NCI-H1417 (cell line): ENCODE measurements around the gene PDE7B.

Experiments used
- DNase-seq, 3 experiments: peaks; one replicate each; lab custom pipeline; 2025; lab: John Stamatoyannopoulos, UW

PDE7B gene

DNA sequence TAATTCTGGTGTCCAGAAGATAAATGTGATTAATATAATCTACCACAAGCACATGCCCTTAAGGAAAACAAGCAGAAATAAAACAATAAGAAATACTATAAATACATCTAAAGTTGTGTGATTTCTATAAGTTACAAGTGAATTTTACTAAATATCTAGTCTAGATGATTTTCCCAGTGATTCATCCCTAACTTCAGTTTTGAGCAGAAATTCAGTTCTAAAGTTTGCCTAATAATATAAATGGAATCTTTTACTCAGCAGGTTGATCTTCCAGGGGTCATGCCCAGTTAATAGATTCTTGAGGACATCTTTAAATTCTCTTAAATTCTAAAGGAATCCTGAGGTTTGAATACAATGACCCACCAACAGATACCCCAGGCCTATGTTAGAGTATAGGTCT, 37.3 kb downstream of the PDE7B start:
- no peak for DNase-seq

DNA sequence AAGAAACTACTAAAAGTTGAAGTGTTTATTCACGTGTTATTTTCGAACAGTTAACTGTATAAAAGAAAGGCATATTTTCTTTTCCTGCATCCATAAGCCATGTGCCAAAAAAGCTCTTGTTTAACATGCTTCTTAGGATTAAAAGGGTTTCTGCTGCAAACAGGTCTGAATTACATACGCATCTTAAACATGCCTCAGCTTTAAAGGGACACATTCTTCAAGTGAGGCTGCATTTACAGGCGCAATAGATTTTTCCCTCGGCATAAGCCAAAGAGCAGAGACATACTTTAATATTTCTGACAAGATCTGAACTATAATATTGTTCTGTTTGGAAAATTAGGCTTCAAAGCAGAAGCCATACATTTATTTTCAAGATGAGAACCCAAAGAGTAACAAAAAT, 39.4 kb downstream of the PDE7B start:
- DNase-seq, result no peak

DNA sequence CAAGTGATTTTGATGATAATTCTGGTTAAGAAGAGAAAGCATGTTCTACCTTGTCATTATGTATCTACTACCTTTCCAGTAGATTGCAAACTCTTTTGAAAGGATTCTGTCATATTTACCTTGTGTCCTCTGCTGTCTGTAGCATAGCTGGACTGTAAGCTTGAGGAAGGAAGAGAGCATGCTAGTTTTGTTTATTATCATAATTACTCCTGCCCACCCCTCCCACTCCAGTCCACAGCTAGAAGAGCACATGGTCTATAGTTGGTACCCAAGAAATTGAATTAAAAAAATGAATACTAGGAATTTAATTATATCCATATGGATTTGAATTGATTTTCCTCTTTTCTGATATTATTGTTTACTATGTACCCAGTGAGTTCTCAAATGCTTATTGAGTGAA, 40.2 kb downstream of the PDE7B start:
- DNase-seq, result peak in 1 of 3 experiments; percentile 26

DNA sequence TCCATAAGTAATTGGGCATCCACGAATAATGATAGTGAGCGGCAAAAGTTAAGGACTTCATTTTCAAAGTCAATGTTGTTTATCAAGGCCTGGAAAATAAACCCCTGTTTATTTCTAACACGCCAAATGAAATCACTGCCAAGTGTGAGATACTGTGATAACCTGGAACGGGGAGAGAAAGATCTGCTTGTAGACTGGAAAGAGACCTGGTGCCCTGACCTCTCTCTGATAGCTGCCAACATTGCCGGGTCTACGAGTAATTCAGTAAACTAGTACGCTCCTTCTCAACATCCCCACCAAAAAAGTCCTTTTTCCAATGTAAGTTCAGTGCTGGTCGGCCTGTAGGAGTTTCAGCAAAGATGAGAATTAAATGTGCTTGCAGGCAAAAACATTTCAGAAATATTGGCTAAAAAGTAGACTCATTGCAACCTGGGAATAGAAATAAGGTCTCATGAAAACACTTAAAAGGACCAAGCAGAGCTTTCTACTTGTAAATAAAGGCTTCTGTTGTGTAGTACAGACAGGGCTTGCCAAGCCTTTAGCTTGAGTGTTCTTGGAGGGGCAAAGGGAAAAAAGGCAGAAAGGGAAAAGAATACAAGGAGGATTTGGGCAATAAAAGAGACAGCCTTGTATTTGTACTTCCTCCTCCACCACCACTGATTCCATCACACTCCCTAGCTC, 43.9 kb downstream of the PDE7B start:
- no peak for DNase-seq

DNA sequence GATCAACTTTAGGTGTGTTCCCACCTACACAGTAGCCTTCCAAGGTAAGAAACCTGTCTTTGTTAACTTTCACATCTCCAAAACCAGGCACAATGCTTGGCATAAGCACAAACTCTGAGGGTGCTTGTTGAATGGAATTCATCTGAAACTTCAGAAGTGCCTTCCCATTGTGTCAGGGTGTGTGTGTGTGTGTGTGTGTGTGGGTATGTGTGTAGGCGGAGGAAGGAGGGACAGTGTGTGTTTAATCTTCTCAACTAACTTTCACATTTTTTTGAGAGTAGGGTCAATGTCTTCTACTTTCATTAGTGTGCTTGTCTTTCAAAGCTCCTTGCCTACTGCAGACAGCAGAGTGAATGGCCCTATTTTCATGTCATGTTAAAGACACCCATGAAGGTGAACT, 45.6 kb downstream of the PDE7B start:
- DNase-seq, result no peak

DNA sequence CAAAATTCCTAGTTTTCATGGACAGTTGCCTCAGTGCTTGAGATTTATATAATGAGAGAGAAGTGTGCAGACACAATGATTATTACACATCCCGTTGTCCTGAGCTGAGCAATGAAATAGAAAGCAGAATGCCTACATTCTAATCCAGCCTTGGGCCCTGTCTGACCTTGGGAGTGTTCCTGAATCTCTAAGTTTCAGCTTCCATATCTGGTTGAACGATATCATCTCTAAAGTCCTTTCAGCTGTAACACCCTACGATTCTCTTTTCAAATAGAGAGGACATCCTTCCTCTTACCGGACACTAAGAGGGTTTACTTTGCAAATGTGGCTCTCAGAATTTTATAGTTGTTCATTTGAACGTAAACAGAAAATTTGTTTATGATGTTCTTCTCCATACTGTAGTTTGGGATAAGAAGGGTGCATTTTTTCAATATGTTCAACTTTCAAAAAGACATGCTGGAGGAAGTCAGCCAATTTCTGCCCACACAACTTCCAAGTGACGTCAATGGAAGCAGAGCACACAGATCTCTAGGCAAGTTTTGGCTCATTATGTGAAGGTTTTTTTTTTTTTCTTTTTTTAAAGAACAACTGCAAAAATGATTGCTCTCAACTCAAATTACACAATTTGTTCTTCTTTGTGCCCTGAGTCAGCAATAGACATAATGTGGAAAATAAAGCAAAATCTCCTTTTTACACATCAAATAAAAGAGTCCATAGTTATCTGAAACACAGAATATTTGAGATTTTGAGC, 50.4 kb downstream of the PDE7B start:
- DNase-seq, result no peak

DNA sequence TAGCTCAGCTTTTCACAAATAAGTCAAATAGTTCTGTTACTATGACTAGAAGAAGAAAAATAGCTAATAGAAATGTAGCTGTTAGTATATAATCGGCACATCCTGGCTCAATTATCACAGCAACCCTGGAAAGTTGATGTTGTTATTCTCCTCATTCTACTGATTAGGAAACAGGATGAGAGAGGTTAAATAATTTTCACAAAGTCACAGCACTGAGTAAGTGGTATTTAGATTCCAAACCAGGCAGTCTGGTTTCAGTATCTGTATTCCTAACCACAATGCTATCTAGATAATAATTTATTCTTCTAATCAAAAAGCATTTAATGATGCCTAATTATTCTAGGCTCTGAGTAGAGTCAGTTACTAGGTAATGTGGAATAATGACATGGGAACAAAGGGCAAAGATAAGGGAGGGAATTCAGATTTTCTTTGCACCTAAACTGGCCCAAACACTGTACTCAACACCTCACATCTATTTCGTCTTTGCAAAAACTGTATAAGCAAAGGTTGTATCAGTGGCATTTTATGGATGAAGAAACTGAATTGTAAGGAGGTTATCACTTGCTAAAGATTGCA, 51.3 kb downstream of the PDE7B start:
- DNase-seq, result no peak

DNA sequence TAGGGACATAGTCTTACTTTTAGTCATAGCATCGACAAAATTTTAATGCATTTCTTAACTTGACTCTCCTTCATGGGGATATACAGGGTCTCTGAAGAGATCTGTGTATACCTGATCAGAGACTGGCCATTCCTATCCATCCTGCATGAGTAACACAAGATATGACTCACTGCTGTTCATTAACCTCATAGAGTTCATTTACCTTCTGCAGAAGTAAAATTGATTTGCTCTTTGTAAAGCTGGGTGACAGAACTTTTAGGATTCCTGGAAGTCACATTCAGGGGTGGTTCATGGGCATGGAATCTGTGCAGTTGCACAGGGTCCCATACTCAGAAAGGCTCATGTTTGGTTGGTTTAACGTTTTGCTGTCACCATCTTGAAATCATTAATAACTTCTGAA, 53.2 kb downstream of the PDE7B start:
- DNase-seq, result no peak

DNA sequence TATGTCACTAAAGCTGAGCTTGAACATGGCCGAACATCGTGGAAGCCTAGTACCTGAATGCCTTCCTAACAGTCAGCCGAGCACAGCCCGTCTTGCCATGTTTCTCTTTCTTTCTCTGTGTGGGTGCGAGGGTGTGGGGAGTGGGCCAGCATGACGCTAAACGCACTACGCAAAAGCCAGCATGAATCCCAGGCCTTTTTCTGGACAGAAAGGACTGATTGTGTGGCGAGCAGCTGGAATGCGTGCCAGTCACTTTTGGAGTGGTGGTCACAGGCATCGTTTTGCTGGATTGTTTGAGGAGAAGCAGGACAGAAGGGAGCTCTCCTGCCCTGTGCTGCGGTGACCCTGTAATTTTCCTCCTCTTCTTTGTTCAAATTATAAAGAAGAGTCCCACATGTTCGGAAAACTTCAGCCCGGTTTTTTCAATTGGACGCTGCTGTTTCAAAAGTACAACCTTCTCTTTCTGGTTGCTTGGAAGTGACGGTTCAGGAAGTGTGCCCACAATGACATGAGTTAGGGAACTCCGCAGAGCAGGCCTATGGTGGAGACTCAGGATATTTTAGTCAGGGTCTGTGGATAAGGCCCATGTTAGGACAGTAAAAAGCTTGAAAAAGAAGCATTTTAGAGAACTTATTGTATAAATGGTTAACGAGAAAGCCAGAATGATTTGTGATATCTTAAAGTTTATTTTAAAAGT, 54.3 kb downstream of the PDE7B start:
- no peak for DNase-seq

DNA sequence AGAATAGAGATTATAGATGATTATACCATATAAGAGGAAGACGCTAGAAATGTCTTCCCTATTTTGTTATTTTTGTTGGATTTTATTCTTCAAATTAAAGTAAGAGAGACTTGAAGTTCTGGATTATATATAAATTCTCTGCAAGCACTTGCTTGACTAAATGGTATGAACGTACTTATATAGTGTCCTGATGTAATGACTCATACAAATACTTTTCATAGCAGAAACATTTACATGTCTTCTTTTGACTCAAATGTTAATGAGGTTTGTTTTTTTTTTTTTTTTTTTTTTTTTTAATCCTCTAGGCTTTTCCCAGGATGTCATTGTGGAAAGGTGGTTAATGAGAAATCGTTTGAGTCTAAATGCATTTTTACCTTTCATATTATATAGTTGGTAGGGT, 55.0 kb downstream of the PDE7B start:
- DNase-seq, result no peak

DNA sequence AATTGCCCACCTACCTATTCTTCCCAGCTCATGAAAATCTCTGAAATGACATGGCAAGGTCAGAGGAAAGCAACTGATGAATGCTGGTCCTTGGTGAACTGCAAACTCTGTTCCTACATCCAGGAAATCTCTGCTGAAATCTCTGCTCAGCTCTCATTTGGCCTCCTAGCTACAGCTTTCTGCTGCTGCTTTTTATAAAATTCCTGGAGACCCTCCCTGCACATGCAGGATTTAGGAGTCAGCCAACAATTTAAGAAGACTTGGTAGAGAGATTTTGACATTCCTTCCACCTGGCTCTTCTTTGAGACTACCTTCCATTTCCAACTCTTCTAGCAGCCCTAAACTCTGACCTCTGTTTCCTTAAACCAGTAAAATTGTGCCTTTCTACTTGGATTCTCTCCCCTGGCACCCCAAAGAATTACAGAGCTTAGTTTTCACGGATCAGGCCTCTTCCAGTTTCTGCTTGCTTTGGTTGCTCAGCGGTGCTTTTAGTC, 55.5 kb downstream of the PDE7B start:
- DNase-seq, result no peak

DNA sequence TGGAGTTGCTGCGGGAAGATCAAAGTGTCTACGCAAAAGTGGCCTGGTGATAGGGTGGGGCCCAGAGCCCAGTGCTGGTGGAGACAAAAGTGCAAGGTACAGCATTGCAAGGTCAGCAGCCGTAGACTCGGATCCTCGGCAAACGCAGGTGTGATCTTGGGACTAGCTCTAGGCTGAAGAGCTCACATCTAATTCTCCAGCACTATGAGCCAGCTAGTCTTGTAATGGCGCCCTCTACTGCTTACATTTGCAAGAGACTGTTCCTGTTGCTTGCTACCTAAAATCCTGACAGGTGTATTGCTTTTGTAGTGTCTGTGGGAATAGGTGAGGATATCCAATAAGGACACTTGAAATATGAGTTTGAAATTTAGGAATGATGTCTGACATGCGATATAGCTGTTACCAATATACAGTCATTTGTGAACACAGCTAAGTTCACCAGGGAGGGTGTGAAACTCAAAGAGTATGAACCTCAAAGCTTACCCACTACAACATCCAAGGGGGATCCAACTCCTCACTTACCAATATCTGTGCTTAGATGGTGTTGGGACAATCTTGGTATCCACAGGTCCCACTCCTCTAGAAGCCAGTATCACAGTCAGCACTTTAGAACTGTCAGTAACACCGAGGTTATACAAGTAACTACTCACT, 58.4 kb downstream of the PDE7B start:
- peak; percentile 32 to 71 (median 69) for DNase-seq

DNA sequence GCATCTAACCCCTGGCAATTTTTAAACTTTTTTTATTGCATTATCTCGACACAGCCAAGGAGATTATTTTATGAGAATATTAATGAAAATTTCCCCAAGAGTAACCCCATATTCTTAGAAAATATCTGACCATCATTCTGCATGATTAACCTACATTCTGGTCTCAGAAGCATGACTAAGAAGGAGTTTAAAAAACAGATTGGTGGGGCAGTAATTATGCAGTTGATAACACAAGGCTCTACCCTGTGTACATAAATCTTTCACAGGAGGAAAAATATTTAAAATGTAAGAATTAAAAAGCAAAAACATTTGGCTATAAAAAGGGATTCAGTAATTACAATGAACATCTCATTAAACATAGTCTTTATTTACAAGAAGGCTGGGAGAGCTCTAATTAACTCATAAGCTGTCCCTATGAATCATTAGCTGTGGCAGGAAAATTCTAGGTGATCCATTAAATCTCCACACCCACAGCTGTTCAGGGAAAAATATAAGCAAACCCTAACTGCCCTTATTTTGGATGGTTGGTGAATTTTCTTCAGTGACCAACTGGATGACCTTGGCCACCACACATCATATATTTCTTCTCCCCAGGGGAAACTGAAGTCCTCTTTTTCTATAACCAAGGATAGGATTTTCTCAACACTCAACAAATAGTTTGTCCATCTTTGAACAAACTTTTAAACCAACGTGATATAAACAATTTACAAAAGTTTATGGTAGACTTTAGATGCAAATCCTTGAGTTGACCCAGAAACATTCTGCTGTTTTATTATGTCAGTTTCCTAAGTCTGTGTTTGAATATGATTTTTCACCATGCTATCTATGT, 59.5 kb downstream of the PDE7B start:
- peak in 2 of 3 experiments; percentile 31 to 78 for DNase-seq

DNA sequence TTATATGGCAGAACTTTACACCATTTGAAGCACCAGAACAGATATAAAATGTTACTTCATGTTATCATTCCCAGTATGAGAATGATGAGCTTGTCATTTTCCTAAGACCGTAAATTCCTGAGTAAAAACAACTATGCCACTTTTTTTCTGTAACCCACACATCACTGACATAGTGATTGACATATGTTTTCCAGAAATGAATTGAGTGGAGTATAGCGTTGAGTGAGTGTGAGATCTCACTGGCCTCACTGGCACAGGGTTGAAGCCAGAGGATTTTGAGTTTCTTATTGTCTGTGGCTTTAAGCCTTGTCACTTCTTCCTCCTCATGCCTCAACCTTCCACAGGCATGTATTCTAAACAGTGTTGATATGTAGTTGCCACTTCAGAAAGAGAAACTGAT, 62.3 kb downstream of the PDE7B start:
- no peak for DNase-seq

DNA sequence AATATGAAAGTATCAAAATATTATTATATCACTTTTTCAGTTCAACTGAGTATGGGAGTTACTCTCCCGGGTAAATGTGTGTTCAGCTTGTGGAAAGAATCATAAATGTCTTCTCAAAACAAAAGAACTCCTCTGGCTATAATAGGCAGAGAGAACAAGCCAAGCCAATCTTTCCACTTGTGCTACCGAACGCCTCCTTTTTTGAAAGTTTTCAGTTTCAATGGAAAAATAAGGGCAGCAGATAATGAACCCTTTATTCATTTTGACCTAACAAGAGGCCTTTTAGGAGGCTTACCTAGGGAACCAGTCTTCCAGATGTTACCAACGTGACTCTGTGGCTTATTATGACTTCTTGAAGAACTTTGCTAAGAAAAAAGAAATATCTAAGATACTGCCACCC, 67.5 kb downstream of the PDE7B start:
- no peak for DNase-seq

DNA sequence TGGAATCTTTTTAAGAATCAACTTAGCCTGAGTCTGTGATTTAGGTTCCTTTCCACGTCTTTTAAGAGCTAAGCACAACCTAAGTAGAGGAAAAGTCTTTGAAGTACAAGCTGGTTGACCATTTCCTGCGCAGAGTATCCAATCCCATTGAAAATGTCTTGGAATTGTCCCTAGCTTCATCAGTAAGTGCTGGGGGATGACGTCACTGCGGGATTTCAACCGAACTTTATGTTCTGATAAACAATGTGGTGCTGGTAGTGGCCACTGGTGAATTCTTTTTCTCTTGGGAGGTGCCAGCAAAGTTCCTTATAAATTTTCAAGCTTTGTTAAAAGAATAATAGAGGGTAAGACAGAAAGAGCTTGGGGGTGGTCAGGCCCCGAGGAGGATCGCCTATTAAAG, 69.2 kb downstream of the PDE7B start:
- no peak for DNase-seq

DNA sequence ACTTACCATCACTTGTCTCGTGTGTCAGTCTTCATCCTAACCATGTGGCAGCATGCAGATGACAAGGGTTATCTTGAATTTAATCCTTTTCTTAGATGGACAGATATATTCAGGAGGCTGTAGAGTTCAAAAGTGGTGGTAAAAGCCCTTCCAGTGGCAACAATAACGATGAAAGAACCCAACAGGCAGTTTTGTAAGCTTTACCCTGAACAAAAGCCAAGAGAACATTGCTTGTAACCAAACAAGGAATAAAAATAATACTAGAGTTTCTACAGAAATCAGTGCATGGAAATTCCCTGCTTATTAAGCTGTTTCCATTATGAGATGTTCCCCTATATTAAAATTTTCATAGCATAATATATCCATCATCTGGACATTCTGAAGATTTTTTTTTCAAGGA, 69.7 kb downstream of the PDE7B start:
- DNase-seq, result no peak

DNA sequence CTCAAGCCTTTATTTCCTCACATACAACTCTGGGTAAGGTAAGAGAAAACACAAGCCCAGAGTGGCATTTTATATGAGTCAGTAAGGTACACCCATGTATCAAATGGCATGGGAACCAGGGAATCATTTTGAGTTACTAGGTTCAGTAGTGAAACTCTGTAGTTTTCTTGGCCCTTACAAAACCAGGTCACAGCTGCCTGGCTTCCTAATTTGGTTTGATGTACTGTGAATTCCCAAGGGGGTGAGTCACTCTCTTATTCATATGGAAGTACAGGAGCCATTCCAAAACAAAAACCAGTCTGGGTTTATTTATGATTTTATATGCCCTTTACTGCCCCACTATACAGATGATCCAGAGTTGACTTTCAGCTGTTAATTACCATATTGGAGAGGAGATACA, 70.7 kb downstream of the PDE7B start:
- DNase-seq, result peak in 1 of 3 experiments; percentile 13

DNA sequence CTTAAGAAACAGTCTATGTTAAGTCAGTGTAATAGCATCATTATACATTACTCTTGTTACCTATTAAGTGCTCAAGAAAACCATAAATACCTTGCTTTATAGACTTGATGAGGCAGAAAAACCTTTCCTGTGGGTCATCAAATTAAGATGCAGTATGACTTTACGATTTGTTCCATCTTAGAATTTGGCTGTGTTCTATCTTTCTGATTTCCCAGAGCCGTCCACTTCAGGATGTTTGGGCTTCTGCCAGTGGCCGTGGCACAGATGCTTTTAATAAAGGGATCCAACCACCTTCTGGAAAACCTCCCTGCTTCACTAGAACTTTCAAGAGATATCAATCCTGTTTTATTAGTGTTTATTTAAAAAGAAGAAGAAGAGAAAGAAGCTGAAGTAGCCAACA, 71.2 kb downstream of the PDE7B start:
- no peak for DNase-seq

DNA sequence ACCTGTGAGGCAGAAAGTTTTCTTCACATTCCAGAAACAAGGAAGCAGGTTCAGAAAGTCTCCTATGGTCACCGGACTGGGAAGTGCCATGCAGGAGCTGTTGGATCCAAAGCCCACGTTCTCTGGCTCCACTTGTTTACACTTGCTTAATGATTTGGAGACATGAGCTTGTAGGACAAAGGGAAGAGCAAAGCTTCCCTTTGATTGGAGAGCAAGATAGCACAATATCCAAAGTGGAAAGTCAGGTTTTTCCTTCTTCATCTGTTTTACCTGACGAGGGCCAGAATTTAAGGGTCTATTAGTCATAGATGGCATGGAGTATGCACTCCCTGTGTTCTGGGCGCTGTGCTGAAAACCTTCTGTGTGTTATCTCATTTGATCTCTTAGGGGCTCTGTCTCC, 81.2 kb downstream of the PDE7B start:
- DNase-seq, result peak in 1 of 3 experiments; percentile 27

DNA sequence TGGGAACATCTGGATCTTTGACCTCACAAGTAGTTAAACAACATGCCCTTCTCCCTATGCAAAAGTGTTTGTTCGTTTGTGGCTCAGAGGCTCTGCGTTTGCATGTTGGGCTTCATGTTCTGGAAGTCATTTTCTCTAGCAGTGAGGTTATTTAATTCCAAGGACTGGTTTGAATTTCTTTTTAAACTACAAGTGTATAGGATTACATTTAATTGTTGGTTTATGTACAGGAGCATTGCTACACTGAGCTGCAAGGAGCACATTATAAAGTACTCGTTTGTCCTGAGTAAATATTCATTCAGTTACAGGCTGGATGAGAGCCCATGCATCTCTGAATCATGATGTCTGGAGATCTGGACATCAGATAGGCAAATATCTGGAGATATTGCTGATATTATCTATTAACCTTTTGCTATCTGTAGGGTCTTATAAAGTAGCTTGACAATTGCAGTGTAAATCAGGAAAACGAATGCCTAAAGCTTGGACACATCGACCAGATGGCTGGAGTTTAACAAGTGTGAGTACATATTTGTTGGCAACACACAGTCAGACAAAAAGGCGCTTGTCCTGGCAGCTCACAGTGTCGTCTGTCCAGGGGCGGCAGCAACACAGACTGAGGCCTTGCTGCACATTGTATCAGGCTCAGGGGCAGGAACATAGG, 84.6 kb downstream of the PDE7B start:
- peak in 1 of 3 experiments; percentile 68 for DNase-seq
